ENCODE results near the gene CPED1. TPM values are rescaled to one million over a fixed set of nuclear protein-coding genes. Genes with fewer than 3 reads are reported as not detected.
A peak's percentile ranks its signal among the peaks of the same experiment; 100 is the strongest.

The CPED1 gene
- total RNA-seq, 1 donor from 2014 or later, result 38.6 TPM

DNA sequence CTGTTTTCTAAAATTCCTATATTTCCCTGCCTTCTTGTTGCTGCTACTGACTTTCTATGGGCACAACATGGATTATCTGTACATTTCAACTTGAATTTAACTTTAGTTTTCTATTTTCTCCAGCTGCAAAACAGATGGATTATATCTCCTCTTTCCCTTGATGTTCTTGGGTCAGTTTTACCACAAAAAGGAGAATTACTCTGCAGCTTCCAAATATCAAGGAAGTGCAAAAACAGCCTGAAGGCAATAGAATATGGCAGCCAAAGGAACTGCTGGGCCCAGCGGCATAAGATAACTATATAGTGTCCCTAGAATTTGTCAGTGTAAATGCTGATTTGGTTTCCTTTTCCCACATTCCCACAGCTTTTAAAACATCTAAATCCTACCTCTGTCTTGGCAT, 29.1 kb downstream of the CPED1 start:
- Histone ChIP-seq H3K27me3 (ENCODE audit: low read depth) (no peaks in the 10 kb centered on the region), H3K27ac (no peak overlapping the region), H3K36me3 (no peaks in the 10 kb centered on the region), H3K9me3 (no peaks in the 10 kb centered on the region), H3K4me1 (peaks cover 16% of the 10 kb centered on the region), H3K4me3 (no peak overlapping the region)
- DNase-seq (no peak), ATAC-seq (no peak)
- intact Hi-C loops (cut with DNase I), result no loop called here
- TF ChIP-seq, protein P1, sequence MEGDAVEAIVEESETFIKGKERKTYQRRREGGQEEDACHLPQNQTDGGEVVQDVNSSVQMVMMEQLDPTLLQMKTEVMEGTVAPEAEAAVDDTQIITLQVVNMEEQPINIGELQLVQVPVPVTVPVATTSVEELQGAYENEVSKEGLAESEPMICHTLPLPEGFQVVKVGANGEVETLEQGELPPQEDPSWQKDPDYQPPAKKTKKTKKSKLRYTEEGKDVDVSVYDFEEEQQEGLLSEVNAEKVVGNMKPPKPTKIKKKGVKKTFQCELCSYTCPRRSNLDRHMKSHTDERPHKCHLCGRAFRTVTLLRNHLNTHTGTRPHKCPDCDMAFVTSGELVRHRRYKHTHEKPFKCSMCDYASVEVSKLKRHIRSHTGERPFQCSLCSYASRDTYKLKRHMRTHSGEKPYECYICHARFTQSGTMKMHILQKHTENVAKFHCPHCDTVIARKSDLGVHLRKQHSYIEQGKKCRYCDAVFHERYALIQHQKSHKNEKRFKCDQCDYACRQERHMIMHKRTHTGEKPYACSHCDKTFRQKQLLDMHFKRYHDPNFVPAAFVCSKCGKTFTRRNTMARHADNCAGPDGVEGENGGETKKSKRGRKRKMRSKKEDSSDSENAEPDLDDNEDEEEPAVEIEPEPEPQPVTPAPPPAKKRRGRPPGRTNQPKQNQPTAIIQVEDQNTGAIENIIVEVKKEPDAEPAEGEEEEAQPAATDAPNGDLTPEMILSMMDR (IDR thresholded peaks at IDR 0.05), result no peak

DNA sequence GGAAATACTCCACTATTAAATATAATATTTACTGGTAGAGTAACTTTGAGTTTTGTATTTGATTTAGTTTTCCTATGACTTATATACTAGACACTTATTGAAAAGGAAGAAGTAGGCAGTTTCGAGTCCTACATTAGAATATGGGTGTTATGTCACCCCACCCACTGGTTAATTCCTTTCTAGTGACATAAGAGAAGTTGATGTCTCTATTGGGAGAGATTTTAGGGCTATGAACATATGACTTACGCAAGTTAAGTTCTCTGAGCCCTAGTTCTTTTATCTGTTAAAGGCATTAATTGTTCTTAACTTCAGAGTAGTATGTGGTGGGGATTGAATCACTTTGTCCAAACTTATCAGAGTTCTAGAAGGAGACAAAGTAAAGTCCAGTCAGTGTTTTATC, 30.5 kb downstream of the CPED1 start:
- Histone ChIP-seq H3K4me1 (peaks cover 31% of the 10 kb centered on the region), H3K4me3 (no peak overlapping the region), H3K27me3 (ENCODE audit: low read depth) (no peaks in the 10 kb centered on the region), H3K9me3 (no peaks in the 10 kb centered on the region), H3K36me3 (no peaks in the 10 kb centered on the region), H3K27ac (no peak overlapping the region)
- ATAC-seq (peak; percentile 73 to 76), DNase-seq (no peak)
- TF ChIP-seq, protein P1 (IDR thresholded peaks at IDR 0.05), result no peak
- intact Hi-C loops (cut with DNase I), result no loop called here

DNA sequence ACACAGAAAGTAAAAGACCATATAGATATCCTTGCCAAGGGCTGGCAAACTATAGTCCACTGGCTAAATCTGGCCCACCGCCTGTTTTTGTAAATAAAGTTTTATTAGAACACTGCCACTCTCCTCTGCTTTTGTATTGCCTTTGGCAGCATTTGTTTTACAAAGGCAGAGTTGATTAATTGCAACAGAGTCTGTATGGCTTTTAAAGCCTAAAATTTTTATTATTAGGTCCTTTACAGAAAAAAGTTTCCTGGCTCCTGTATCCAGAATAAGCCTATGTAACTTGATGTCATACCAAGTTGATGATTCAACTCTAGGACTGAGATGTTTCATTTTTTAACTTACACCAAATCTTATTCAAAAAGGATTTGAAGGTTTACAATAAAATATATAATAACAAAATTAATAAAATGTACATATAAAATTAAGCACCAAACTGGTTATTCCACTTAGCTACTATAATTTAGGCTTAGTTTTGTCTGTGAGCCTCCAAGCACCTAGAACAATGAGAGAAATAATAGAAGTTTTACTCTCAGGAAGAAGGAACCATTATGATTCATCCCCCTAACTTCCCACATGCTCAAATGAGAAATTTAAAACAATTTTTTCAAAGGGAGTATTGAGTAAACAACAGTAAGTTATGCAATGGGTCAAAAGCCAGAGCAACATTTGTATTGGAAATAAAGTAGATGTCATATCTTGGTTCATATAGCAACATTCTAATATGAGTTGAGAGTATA, 31.9 kb downstream of the CPED1 start:
- H3K4me1 ChIP-seq, result peaks cover 42% of the 10 kb centered on the region
- H3K4me3 ChIP-seq, result no peak overlapping the region
- DNase-seq, result no peak
- intact Hi-C loops (cut with DNase I), result no loop called here
- H3K9me3 ChIP-seq, result no peaks in the 10 kb centered on the region
- TF ChIP-seq, protein P1 (IDR thresholded peaks at IDR 0.05), result no peak
- no peaks in the 10 kb centered on the region for H3K27me3 ChIP-seq (ENCODE audit: low read depth)
- H3K27ac ChIP-seq, result no peak overlapping the region
- ATAC-seq, result peak in 1 of 2 donors; percentile 30
- H3K36me3 ChIP-seq, result no peaks in the 10 kb centered on the region

DNA sequence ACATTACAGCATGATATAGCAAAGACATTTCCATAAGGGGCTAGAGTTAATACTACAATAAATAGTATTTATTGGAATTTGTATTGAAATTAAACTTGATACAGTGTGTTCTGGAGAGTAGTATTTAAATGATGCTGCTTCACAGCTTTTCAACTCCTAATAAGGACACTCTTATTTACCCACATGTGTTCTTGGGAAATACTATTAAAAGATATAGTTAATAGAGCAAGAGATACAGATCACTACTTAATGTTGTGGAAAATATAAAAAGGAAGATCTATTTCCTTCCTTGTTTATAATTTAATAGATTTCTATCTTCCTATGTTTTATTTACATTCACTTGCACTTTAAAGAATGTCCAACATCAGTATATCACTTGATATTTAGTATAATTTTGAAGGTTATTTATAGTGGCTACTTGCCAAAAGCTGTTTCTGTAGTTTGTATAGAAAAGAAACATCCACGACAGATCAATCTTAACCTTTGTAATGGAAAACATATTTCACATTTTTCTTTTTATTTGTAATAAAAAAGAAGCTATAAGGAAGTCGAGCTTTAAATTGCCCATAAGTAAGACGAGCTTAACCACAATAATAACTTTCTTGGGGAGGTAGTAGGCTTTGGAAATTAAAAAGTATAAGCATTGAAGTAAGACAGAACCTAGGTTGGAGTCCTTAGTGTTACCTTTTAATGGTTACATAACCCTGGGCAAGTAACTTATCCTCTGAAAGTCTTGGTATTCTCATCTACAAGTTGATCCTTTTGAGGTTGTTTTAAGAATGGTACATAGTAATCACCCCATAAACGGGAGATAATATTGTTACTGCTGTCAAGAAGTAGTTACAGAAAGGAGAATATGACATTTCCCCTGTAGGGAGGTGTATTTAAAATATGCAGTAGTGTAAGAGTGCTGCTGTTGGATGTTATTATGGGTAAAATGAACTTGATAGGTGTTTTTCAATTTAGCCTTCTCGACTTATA, 32.8 kb downstream of the CPED1 start:
- no peaks in the 10 kb centered on the region for H3K27me3 ChIP-seq (ENCODE audit: low read depth)
- H3K4me3 ChIP-seq, result no peak overlapping the region
- H3K27ac ChIP-seq, result no peak overlapping the region
- TF ChIP-seq, protein P1 (IDR thresholded peaks at IDR 0.05), result no peak
- DNase-seq (no peak), ATAC-seq (no peak)
- no peaks in the 10 kb centered on the region for H3K36me3 ChIP-seq
- intact Hi-C loops (cut with DNase I), result no loop called here
- H3K4me1 ChIP-seq, result peaks cover 42% of the 10 kb centered on the region
- H3K9me3 ChIP-seq, result no peaks in the 10 kb centered on the region

DNA sequence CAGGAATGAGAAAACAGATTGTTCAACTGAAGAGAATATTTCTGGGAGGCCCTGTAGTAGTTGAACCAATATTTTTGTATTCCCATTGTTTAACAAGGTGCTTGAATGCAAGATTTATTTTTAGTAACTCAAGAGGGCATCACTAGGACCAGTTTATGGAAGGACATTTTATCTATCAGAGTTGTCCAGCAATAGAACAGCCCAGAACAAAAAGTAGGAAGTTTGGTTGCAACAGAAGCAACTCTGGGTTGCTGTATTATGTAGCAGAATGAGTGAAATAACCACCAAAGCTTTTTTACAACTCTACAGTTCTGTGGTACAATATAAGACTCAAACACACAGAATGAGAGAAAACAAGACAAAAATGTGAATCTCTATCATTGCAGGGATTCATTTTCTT, 34.7 kb downstream of the CPED1 start:
- DNase-seq (no peak), ATAC-seq (peak in 1 of 2 donors; percentile 36)
- H3K36me3 ChIP-seq, result no peaks in the 10 kb centered on the region
- TF ChIP-seq, protein P1 (IDR thresholded peaks at IDR 0.05), result no peak
- no peak overlapping the region for H3K27ac ChIP-seq
- H3K4me3 ChIP-seq, result no peak overlapping the region
- no peaks in the 10 kb centered on the region for H3K9me3 ChIP-seq
- peaks cover 36% of the 10 kb centered on the region for H3K4me1 ChIP-seq
- intact Hi-C loops (cut with DNase I), result no loop called here
- no peaks in the 10 kb centered on the region for H3K27me3 ChIP-seq (ENCODE audit: low read depth)
